GM13976 (cell line): ENCODE data around the gene JAKMIP2.
"Not testable (repeated sequence)": the region's sequence is repeated elsewhere in the genome, so short reads cannot be mapped to it uniquely, and the experiment has no call there.

ENCODE experiments used
- DNase-seq: peaks from one replicate; pipeline ENCODE4 v3.0.0; 2012; ENCODE audit warnings: low spot score
- CTCF ChIP-seq: IDR thresholded peaks from 2 replicates; pipeline ENCODE4 v1.5.1; 2012; ENCODE audit warnings: borderline replicate concordance, mild to moderate bottlenecking; ENCODE audit not compliant: insufficient read depth; ENCODE audit errors: extremely low read depth, missing control alignments, control extremely low read depth
- in situ Hi-C: fragments of 300-500 bp; cut with MboI; formaldehyde crosslinking; loops from one replicate; pipeline ENCODE4 v1.12.0; 2022; ENCODE audit warnings: low sequenced_read_pairs, mixed read lengths, inconsistent platforms; ENCODE audit not compliant: unreplicated experiment

The JAKMIP2 gene

GRCh38 chr5:147731431-147732290 is 50.9 kb downstream of the JAKMIP2 start:
- DNase-seq, result no peak

GRCh38 chr5:147727200-147727599 is 55.3 kb downstream of the JAKMIP2 start:
- in situ Hi-C loops, result no loop called here
- no peak for TF ChIP-seq CTCF
- DNase-seq, result no peak

More at GRCh38 chr5:147731431-147732290, 50.9 kb downstream of the JAKMIP2 start:
- in situ Hi-C loops, result no loop called here
- no peak for TF ChIP-seq CTCF

GRCh38 chr5:147721191-147721960 is 61.2 kb downstream of the JAKMIP2 start:
- in situ Hi-C loops, DNase-seq: not testable (repeated sequence)

GRCh38 chr5:147713550-147714295 is 68.8 kb downstream of the JAKMIP2 start:
- no peak for TF ChIP-seq CTCF
- in situ Hi-C loops, result no loop called here
- DNase-seq, result no peak

GRCh38 chr5:147712598-147712997 is 69.9 kb downstream of the JAKMIP2 start:
- in situ Hi-C loops, result no loop called here
- DNase-seq, result no peak
- no peak for TF ChIP-seq CTCF

- in situ Hi-C loops, result no loop called here
- no peak for TF ChIP-seq CTCF
- no peak for DNase-seq
Observed at GRCh38 chr5:147712019-147712418, 70.5 kb downstream of the JAKMIP2 start.

GRCh38 chr5:147711019-147711418 is 71.5 kb downstream of the JAKMIP2 start:
- no peak for TF ChIP-seq CTCF
- in situ Hi-C loops, result no loop called here

More at GRCh38 chr5:147711019-147711418, 71.5 kb downstream of the JAKMIP2 start:
- DNase-seq, result no peak
